HG03469 (cell line): ENCODE data around the gene TRPC3.
A peak's percentile ranks its signal among the peaks of the same experiment; 100 is the strongest.
"Not testable (repeated sequence)": the region's sequence is repeated elsewhere in the genome, so short reads cannot be mapped to it uniquely, and the experiment has no call there.

Experiments
- ATAC-seq: cut with Tn5 transposase; IDR thresholded peaks from one replicate; pipeline ENCODE4 v1.9.1; 2021; ENCODE audit warnings: mild to moderate bottlenecking, moderate library complexity, moderate number of reproducible peaks; ENCODE audit not compliant: unreplicated experiment

Gene TRPC3

DNA sequence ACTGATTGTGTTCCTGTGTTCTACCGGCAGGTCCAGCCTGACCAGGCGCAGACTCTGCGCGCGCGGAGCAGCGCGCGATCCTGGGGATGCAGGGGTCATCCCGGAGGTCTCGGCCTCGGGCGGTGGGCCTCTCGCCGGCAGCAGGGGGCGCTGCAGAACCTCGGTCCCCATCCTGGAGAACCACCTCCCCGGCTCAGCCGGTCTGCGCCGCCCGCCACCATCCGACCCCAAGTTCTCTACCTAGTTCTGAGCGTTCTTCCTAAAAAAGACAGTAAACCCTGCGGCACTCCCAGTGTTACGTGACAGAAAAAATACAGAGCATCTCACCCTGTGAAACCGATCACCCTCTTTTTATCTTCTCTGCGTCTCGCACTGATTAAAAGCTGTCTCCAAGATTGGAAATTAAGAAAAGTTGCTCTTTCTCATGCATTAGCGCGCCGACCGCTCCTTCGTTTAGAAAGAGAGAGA, 1.6 kb downstream of the TRPC3 start:
- ATAC-seq = peak; percentile 80

DNA sequence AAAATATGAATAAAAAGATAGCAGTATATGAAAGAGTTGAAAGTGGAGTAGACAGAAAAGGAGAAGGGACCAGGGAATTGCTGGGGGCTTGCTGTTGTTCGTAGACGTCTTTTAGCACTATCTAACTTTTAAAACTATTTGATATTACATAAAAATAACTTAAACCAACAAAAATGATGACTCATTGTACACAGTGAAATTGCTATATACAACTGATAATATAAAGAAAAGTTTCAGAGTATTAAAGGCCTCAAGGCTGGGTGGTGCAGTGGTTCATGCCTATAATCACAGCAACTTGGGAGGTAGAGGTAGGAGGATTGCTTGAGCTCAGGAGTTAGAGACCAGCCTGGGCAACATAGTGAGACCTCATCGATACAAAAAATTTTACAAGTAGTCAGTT, 5.2 kb downstream of the TRPC3 start:
- no peak for ATAC-seq

DNA sequence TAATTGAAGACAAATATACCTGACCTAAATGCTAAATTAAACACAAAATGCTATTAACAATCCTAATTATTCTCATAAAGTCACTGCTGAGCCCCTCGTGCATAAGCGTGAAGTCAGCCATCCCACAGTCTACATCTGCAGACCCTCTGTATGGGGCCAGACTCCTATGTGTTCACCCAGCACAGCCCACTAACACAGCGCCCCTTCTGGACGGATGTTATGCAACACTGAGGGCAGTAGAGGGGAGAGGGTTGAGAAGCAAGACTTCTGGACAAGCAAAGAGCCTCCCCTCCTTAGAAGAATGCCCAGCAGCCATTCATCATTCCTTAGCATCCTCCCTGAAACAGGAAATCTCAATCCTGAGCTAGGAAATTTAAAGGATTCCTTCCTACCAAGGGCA, 7.9 kb downstream of the TRPC3 start:
- ATAC-seq = peak; percentile 56

DNA sequence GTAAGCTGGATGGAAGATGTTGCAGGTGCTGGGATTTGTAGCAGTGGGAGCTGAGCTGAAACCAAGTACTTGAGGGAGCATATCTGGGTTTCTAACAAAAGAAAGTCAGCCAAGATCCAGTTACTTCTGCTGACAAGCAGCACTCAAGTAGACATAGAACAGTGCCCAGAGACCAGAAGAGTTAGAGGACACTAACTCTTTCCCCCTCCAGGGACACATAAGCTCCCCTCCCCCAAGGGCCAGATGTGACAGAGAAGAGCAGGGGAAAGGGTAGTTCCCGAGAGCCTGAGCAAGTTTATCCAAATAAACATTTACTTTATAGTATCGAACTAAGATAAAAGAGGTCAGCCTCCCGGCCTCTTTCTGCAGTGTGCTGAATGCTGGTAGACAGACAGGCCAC, 12.2 kb downstream of the TRPC3 start:
- ATAC-seq = no peak

DNA sequence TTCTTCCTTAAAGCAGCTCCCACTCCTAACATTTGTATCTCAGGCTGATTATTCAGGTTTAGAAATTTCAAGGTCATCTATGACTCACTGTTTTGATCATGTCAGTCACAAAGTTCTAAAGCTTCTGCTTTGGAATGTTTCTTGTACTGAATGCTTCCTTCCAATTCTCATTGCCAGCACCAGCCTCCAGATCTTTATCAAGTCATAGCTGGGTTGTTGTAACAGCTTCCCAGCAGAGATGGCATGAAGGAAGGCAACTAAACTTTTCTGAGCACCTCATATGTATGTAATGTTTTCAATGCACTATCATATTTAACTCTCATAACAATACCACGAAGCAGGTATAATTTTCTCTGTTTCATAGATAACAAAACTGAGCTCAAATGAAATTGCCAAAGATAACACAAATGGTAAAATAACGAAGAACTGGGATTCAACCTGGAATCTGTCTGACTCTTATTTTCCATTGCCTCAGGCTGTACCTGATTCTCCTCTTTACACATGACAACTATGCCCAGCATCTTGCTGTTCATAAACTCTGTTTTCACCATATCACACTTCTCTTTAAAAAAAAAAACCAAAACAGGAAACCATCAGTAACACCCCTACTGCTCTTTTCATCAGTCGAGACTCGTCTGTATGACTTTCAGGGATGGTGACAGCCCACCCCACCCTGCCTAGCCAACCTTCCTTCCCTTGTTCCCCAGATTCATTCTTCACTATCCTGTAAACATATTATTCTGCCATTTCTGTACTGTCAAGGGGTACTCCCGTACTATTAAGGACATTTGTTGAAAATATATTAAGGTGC, 13.4 kb downstream of the TRPC3 start:
- ATAC-seq = no peak

DNA sequence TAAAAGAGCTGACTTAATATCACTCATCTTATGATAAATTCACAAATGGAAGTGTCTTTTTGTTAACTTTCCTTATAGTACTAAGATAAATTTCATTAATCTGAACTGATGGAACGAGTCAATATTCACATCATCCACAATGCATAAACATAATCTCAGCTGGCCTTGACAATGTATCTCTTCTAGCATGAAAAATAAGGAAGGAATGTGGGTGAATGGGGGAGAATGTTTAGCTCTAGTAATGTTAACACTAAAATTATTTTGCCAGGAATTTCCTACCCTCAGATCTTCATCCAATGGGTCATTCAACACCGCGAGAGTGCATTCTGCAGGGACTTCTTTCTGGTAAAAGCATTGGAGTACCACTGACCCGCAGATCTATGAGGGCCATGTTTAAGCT, 15.8 kb downstream of the TRPC3 start:
- no peak for ATAC-seq

DNA sequence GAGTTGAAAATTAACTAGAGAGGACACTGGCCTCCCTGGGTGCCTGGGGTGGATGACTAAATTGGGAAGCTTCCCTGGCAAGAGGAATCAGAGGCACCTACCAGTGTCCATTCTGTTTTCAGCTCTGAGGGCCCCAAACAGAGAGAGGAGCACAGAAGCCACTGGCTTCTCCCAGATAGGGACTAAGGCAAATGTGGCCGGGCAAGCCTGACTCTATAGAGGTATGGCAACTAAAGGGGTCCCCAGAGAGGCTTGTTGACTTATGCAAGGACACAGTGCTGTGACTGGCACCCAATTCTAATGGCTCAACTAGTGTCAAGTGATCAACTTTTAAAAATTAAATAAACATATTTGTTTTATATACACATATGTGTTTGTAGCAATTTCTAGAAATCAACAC, 17.2 kb downstream of the TRPC3 start:
- ATAC-seq = no peak

DNA sequence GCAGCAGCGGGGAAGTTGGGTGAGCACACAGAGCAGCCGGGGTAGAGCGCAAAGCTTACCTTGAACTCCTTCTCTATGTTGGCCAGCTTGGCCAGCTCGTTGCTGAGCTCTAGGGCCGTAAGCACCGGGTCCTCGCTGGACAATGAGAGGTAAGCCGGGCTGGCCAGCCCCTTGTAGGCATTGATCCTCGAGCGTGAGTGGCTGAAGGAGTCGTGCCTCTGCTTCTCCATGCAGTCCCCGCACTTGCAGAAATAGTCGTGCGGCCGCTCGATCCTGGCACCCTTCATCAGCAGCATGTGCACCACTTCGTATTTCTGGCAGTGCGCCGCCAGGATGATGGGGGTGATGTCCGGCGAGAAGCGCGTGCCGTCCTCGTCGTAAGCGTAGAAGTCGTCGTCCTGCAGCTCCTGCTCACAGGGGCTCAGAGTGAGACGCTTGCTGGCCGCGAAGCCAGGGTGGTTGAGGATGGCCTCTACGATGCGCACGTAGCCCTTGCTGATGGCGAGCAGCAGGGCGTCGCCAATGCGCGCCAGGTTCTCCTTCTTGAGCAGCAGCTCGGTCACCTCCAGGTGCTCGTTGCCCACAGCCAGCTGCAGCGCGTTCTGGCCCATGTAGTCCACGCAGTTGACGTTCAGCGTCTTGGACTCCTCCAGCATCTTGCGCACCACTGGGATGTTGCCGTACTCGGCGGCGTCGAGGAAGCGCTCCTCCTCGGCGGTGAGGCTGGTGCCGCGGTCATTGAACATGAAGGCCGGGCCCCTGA, 19.5 kb downstream of the TRPC3 start:
- ATAC-seq = no peak

DNA sequence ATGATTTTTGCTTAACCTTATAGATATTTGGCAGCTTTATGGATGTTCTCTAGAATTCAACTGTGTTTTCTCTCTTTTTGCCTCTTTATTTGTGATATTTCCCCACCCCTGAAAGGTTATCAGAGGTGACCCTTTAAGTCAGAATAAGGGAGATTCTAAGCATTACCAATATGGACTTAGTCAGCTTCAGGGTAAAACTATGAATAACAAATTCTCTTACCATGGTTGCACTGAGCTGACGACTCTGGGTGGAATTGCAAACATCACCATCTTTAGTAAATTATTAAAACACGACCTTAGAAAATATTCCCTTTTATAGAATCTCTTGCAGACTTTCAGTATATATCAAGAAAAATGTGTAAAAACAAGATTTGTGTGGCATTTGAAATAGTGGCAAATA, 21.6 kb downstream of the TRPC3 start:
- no peak for ATAC-seq

DNA sequence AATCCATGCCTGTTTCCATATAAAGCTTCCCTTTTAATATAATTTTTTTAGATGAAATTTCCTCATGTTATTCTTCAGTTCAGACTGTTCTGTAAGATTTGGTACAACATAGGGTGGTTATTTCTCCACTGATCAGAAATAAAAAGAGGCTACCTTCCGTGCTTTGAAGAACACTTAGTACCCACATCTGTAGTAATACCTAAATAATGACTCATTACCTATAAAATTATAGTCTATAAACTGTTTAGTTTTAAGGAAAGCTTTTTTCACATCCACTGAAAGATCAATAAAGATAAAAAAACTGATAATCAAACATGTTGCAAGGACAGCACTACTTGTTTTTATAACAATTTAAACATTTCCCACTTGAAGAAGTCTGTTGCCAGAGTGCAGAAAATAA, 23.9 kb downstream of the TRPC3 start:
- no peak for ATAC-seq

DNA sequence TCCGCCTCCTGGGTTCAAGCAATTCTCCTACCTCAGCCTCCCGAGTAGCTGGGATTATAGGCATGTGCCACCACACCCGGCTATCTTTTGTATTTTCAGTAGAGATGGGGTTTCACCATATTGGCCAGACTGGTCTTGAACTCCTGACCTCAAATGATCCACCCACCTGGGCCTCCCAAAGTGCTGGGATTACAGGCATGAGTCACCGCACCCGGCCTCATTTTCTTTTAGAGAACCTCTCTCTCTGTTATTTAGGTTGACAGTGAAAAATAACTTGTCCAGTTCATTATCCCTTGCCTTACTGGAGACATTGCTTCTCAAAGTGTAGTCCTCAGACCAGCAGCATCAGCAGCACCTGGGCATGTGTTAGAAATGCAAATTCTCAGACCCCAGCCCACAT, 25.4 kb downstream of the TRPC3 start:
- not testable (repeated sequence) for ATAC-seq

DNA sequence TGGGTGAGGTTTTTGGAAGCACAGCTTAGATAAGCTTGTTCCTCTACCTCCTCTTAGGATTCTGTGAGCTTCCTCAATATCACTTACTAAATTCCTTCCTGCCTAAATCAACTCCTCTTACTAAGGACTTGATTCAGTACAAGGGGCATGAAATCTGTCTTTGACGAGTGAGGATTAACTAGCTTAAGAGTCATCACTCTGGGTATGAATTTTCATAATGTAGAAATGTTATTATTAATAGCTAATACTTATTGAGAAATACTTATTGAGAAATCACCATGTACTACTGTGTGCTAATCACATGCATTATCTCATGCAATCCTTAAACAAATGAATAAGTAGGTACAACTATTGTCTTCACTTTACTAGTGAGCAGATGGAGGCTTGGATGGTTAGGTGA, 28.6 kb downstream of the TRPC3 start:
- no peak for ATAC-seq

DNA sequence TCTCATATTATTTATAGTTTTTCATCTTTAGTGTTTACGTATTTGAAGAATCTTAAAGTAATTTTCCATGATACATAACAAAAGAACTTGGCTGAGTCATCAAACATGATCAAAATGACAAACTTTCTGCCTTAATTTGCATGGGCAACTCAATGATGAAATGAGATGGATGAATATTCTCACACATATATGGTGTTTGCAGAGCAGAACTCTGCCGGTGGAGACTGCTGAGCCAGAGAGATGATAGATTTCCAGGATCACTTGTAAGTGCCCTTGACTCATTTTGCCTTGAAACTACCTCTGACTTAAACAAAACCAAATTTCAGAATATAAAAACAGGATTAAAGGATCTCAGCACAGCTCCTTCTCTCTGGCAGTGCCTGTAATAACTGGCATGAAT, 38.2 kb downstream of the TRPC3 start:
- no peak for ATAC-seq

DNA sequence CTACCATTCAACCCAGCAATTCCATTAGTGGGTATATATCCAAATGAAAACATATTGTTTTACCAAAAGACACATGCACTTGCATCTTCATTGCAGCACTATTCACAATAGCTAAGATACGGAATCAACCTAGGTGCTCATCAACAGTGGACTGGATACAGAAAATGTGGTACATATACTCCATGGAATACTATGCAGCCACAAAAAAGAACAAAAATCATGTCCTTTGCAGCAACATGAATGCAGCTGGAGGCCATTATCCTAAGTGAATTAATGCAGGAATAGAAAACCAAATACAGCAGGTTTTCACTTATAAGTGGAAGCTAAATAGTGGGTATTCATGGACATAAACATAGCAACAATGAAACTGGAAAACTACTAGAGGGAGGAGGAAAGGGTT, 43.5 kb downstream of the TRPC3 start:
- no peak for ATAC-seq

DNA sequence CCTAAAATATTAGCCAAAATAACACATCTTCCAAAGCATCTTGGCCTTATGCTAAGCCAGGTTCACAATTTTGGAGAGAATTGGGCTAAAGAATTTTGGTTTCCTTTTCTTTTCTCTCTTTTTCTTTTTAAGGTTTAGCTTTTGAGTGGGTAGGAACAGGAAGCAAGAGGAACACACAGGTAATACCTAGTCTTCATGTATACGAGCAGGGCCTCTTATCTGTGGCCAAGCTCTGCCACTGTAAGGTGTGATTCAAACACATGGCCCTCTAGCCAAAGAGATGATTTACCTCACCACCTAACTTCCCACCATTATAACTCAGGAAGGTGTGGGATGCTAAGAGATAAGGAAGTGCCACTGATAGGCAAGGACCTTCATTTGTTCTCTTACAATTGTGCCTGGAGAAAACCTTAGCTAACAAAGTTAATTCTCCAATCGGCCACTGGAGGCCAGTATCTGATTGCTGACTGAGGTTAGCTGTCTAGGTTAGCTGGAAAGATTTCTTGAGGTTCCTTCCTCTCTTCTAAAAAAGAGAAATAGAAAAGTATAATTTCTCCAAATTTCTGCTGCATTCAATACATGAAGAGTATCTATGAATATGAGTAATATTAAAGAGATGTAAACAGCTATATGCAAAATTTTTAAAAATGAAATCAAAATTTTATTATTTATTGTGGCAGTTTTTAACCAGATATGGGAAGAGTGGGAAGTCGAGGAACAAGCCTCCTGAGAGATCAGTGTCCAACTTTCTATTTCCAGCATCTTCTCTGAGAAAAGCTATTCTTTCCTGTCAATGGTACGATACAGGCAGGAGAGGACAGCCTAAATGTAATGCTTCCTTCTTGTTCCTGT, 51.5 kb downstream of the TRPC3 start:
- peak; percentile 84 for ATAC-seq

DNA sequence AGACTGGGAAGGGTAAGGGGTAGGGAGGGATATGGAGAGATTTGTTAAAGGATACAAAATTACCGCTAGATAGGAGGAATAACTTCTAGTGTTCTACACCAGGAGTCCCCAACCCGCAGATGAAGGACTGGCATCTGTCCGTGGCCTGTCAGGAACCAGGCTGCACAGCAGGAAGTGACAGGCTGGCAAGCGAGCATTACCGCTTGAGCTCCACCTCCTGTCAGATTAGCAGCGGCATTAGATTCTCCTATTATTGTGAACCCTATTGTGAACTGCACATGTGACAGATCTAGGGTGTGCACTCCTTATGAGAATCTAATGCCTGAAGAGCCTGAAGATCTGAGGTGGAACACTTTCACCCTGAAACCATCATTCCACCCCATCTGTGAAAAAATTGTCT, 53.7 kb downstream of the TRPC3 start:
- no peak for ATAC-seq

DNA sequence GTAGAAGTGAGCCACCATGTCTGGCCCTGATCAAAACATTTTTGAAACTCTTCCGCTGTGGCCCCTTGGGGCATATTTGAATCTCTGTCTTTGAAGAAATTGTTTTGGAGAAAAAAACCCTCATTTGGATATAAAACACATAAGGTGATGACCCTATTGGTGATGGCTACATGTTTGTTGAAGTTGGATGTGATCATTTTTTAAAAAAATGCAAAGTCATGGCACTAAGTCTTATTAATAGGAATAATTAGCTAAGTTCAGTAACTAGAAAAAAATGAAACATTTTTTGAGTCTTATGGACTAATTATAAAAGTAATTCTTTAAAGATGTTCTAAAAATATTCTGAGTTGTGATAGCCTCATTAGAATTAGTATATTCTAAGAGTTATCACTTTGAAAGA, 63.7 kb downstream of the TRPC3 start:
- no peak for ATAC-seq

DNA sequence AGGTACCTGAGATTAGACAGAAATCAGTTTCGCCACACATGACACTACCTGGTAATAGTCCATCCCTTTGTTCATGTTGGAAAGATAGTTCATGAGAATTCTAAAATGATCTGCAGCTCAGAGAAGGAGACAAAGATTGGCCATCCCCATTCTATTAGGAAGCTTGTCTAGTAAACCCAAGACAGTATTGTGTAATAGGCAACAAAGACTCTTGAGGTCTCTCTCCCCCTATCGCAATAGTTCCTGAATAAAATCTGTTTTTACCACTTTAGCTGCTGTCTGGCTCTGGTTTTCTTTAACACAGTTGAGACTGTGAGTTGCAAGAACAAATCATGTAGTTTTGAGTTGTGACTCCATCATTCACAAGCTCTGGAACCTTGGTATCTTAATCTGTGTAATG, 66.7 kb downstream of the TRPC3 start:
- ATAC-seq = no peak

DNA sequence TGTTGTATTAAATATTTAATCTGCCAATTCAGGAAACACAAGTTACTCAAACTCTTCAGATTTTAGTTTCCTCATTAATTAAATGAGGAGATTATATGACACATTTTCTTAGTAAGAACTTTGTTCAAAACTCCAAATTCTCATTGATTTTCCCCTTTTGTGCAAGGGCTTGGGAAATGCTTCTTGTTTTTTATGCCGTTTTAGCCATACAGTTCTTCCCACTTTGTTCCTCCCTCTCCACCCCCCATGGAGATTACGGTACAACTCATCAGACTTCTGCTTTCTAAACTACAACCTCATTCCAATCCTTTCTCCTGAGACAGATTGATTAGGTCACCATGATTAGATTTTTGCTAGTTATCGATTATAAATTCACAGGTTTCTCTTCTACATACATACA, 70.7 kb downstream of the TRPC3 start:
- no peak for ATAC-seq

DNA sequence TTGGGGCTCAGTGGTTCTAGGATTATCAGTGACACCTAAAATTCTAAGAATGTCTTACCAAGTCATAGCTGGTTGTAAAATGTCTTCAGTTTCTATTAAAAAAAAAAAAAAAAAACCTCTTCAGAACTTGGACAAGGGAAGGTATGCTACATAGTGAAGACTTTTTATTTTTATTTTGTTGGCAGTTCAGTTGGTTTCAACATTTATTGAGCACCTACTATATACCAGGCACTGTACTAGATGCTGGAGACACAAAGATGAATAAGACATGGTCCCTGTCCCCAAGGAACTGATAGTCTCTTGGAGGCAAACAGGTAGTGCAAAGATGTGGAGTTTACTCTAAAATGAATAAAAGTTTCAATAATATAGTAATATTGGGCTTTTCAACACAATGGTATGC, 72.7 kb downstream of the TRPC3 start:
- no peak for ATAC-seq

DNA sequence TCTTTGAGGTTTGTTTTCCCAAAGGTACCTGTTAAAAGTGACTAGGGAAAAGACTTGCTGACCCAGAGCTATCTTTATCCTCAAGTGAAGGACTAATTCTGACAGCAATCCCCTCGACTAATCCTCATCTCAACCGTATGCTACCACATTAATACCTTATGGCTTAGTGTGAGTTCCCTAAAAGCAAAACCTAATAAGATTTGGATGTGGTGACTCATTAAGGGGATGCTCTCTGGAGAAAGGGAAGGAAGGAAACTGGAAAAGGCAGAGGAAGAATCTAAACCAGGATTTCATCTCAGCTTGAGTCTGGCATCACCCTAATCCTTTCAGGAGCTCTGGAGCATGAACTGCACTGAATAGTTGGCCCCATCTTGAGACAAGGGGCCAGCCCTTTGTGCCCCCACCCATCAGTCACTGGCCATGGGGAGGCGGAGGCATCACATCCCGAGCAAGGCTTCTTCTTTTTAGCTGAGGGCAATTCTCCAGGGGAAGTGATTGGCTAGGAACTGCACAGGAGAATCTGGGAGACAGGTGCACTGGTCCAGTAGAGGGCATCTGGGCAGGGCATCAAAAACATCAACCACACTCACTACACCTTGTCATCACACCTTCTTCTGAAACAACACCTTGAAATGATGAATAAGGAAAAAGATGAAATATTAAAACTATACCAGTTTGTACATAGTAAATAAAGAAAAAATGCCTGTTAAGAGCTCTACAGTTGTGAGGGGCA, 74.7 kb downstream of the TRPC3 start:
- no peak for ATAC-seq
